Measurements from ENCODE around the gene CCKAR.
"Not testable (repeated sequence)": the region's sequence is repeated elsewhere in the genome, so short reads cannot be mapped to it uniquely, and the experiment has no call there.

CCKAR gene
- total RNA-seq, result 0 reads per million in 4 donors

- no peak for DNase-seq
Observed at GRCh38 chr4:26490111-26490959, at the start of gene CCKAR. Gene CCKAR, minus strand, starts transcription at chr4:26490484. Its CDS starts 217 bp downstream, at chr4:26490267.

GRCh38 chr4:26533685-26534084 lies 43.4 kb upstream of the CCKAR start:
- no peak for DNase-seq

- DNase-seq, result no peak
Observed at GRCh38 chr4:26531491-26532116, 41.3 kb upstream of the CCKAR start.

GRCh38 chr4:26530099-26530498 lies 39.8 kb upstream of the CCKAR start:
- DNase-seq, result no peak

- no peak for DNase-seq
Observed at GRCh38 chr4:26529479-26529878, 39.2 kb upstream of the CCKAR start.

- DNase-seq, result no peak
Observed at GRCh38 chr4:26525771-26526150, 35.5 kb upstream of the CCKAR start.

GRCh38 chr4:26525136-26525770 lies 35.0 kb upstream of the CCKAR start:
- no peak for DNase-seq

GRCh38 chr4:26524011-26524410 lies 33.7 kb upstream of the CCKAR start:
- no peak for DNase-seq

- no peak for DNase-seq
Observed at GRCh38 chr4:26522478-26522877, 32.2 kb upstream of the CCKAR start.

- DNase-seq, result no peak
Observed at GRCh38 chr4:26520728-26521450, 30.6 kb upstream of the CCKAR start.

- no peak for DNase-seq
Observed at GRCh38 chr4:26515936-26516335, 25.7 kb upstream of the CCKAR start.

- no peak for DNase-seq
Observed at GRCh38 chr4:26510334-26510964, 20.2 kb upstream of the CCKAR start.

- DNase-seq, result no peak
Observed at GRCh38 chr4:26509681-26510333, 19.5 kb upstream of the CCKAR start.

GRCh38 chr4:26507286-26507685 lies 17.0 kb upstream of the CCKAR start:
- DNase-seq, result no peak

GRCh38 chr4:26503844-26504243 lies 13.6 kb upstream of the CCKAR start:
- no peak for DNase-seq

GRCh38 chr4:26503427-26503826 lies 13.1 kb upstream of the CCKAR start:
- DNase-seq, result no peak

- DNase-seq, result not testable (repeated sequence)
Observed at GRCh38 chr4:26500565-26500999, 10.3 kb upstream of the CCKAR start.

- no peak for DNase-seq
Observed at GRCh38 chr4:26496207-26496783, 6.0 kb upstream of the CCKAR start.

GRCh38 chr4:26493461-26493860 lies 3.2 kb upstream of the CCKAR start:
- DNase-seq, result no peak

GRCh38 chr4:26491449-26492170 lies 1.3 kb upstream of the CCKAR start:
- DNase-seq, result no peak

- DNase-seq, result no peak
Observed at GRCh38 chr4:26490960-26491284, 638 bp upstream of the CCKAR start.
